Measurements from ENCODE around the gene TMED4. TPM values are rescaled to one million over a fixed set of nuclear protein-coding genes. Genes with fewer than 3 reads are reported as not detected.

Gene TMED4
- 169 and 208 TPM in 2 replicates for polyA plus RNA-seq (2014; cell fraction: cytosol; rRNA removed)
- 143 TPM in 2 replicates for polyA plus RNA-seq (2014; cell fraction: nucleus; rRNA removed)

DNA sequence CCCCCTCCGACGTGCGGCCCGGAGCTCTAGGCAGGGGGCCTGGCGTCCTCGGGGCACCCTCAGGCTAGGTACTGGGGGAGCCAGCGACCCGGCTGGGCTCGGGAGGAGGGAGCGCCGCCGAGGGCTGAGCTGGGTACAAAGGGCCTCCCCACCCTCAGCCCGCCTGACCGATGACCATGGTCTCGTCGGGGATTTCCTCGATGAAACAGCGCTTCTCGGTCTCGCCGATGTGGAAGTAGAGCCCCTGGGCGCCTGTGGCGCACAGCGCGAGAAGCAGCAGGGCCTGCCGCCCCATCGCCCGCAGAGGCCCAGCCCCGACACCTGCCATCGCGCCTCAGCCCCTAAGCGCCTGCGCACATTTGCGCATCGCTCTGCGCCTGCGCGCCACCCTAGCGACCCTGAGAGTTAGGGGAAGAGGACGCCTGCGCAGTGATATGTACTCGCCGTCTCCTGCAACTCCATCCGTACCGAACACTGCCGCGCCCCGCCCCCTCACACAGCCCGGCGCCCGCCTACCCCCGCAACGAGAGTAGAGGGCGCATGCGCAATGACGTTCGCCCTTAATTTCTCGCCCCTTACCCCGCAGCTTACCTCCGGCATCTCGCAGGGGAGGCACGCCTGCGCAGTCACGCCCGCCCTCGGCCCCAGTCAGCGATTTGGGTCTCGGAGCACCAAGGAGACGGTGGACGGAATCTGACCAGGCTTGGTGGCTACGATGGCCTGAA lies at the start of gene TMED4:
TMED4 (minus strand) TSS at position 353 of the 725 bp plus-strand sequence; CDS start at position 328, 25 bp downstream.
- peak; percentile 98 for DNase-seq (ENCODE audit: low spot score)

- DNase-seq (ENCODE audit: low spot score), result no peak
Measured at GRCh38 chr7:44631458-44632115, 49.6 kb upstream of the TMED4 start.

GRCh38 chr7:44630792-44631457 lies 48.9 kb upstream of the TMED4 start:
- DNase-seq (ENCODE audit: low spot score), result no peak

GRCh38 chr7:44629829-44630522 lies 47.9 kb upstream of the TMED4 start:
- no peak for DNase-seq (ENCODE audit: low spot score)

DNA sequence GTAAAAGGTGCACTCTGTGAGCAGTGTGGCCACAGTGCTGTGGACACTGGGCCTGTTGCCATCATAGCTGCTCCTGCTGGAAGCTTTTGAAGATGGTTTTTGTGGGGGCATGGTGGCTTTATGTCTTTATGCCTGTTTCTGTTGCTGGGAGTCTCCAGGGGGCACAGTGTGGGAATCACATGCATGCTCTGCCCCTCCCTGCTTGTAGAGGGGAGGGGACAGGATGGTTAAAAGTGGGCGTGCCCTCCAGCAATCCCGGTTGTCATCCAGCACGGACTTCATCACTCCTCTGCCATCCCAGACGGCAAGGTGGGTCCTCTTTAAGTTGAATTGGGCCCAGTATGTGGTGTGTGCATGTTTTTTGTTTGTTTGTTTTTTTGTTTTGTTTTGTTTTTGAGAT lies 44.6 kb upstream of the TMED4 start:
- DNase-seq (ENCODE audit: low spot score), result no peak

GRCh38 chr7:44625526-44626471 lies 43.8 kb upstream of the TMED4 start:
- DNase-seq (ENCODE audit: low spot score), result no peak

DNA sequence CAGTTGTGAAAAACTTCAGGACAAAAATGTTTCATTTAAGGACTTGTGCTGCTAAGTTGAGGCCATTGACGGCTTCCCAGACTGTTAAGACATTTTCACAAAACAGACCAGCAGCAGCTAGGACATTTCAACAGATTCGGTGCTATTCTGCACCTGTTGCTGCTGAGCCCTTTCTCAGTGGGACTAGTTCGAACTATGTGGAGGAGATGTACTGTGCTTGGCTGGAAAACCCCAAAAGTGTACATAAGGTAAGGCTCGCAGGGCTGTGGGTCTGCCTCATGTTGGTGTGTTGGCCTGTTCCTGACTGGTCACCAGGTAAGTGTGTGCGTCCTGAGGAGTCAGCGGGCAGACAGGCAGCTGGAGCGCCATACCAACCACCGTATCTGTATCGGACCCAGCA lies 42.3 kb upstream of the TMED4 start:
- DNase-seq (ENCODE audit: low spot score), result no peak

DNA sequence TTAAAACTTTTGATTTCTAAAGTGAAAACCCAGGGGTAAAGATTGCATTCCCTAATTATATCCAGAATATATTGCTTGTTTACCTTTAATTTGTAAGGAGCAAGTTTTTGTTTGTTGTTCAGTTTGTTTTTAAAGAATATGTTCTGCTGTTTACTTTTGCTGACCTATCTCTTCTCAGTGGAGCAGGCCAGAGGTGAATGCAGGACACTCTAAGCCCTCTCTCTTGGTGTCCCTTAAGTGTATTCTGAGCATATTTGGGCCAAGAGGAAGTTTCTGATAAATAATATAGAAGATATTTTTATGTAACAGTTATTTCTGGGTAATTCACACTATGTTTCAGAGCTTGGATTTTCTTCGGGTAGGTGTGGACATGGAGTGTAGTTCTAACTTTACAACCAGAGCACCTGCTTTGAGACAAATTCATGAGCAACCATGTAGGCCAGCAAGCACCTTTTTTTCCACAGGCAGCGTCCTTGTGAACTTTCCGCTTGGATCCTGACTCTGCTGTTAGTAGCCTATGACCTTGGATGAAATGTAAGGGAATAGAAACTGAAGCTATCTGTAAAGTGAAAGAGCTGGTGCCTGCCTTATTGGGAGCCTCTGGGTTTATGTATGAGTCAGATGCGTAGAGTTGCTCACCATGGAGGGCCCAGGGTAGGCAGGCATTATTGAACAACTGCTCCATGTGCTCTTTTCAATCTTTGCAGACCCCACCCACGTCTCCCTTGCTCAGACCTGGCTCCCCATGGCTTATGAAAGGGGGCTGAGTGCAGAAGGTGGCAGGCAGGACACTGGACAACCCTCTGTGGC lies 40.5 kb upstream of the TMED4 start:
- DNase-seq (ENCODE audit: low spot score), result no peak

GRCh38 chr7:44621750-44622103 lies 39.7 kb upstream of the TMED4 start:
- DNase-seq (ENCODE audit: low spot score), result no peak

DNA sequence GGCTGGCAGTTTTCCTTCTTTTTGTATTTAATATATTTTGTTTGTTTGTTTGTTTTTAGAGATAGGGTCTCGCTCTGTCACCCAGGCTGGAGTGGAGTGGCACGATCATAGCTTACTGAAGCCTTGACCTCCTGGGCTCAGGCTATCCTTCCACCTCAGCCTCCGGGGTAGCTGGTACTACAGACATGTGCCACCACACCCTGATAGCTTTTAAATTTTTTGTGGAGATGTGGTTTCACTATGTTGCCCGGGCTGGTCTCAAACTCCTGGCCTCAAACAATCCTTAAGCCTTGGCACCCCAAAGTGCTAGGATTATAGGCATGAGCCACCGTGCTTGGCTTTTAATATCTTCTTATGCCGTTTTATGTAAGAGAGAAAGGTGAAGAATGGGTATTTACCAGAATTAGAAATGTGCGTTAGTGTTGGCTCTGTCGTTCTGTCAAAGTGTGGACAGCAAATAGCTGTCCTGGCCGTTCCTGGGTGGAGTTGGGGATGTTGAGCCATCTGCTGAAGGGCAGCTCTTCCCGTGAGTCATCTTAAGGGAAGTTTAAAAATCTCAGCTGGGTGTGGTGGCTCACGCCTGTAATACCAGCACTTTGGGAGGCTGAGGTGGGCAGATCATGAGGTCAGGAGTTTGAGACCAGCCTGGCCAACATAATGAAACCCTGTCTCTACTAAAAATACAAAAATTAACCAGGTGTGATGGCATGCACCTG lies 39.2 kb upstream of the TMED4 start:
- DNase-seq (ENCODE audit: low spot score), result no peak

DNA sequence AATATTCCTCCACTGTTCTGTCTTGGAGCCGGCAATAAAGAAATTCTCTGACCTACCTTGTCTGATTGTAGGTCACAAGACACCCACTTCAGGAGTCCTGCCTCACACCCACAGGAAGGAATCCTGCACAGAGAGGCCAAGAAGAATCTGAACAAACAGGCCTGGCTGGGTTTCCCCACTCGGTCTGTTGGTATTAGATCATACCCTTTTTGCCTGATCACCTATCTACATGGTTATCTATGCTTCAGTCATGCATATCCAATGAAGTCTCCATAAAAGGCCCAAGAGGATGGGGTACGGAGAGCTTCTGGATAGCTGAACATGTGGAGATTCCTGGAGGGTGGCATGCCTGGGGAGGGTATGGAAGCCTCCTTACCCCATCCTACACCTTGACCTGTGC lies 36.7 kb upstream of the TMED4 start:
- DNase-seq (ENCODE audit: low spot score), result no peak

DNA sequence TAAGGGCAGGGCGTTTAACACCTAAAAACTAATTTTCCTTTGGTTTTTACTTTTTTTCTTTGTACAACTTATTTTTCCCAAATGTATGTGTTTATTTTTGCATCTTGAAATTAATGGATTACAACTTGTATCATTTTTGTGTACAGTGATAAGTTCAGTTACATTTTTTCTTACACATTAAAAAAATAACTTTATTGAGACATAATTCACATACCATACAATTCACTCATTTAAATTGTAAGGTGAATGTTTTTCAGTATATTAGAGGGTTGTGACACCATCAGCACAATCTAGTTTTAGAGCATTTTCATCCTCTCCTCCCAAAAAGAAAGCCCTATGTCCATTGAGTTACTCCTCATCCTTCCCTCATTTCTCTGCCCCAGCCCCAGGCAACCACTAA lies 36.0 kb upstream of the TMED4 start:
- DNase-seq (ENCODE audit: low spot score), result no peak

DNA sequence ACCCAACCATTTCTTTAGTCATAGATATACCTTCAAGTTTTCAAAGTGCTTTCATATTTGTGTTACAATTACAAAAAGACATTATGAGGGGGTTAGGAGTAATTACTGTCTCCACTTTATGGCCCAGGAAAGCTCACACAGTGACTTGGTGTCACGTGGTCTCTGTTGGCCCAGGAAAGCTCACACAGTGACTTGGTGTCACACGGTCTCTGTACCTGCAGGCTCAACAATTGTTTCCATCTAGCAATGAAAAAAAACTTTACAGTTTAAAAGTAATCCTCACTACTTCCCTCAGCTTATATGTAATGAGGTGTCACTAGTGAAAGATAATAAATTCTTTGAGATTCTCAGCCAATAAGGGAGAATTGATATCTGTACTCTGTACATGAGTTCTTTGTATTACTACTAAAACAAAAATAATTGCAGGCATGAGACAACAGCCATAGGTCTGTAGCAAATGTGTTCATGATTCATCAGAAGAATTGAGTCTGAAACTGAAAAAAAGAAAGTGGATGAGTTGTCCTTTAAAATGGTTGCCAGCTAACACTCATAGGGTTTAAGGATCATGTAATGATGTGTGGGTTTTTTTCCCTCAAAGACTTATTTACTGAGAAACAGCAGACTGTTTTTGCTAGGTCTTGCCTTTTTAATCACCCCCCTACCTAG lies 35.3 kb upstream of the TMED4 start:
- no peak for DNase-seq (ENCODE audit: low spot score)

DNA sequence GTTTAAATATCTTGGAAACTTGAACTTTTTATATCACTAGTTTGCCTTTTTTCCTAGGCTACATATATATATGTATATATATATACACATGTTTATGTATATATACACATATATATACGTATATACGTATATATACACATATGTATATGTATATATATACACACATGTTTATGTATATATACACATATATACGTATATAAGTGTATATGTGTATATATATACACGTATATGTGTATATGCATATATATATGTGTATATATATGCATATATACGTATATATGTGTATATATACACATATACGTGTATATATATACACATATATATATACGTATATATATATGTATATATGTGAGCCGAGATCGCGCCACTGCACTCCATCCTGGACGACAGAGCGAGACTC lies 34.5 kb upstream of the TMED4 start:
- no peak for DNase-seq (ENCODE audit: low spot score)

DNA sequence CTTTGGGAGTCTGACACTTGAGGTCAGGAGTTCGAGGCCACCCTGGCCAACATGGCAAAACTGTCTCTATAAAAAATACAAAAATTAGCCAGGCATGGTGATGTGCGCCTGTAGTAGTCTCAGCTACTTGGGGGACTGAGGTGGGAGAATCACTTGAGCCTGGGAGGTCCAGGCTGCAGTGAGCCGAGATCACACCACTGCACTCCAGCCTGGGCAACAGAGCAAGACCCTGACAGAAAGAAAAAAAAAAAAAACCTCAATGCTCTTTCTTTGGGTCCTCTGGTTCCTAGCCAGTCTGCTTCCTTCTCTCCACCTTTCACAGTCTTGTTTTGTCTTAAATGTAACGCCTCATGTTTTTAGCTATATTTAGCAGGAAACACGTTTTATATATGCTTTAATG lies 33.8 kb upstream of the TMED4 start:
- DNase-seq (ENCODE audit: low spot score), result no peak

GRCh38 chr7:44615149-44615611 lies 33.1 kb upstream of the TMED4 start:
- DNase-seq (ENCODE audit: low spot score), result no peak

GRCh38 chr7:44609829-44610228 lies 27.8 kb upstream of the TMED4 start:
- no peak for DNase-seq (ENCODE audit: low spot score)

- DNase-seq (ENCODE audit: low spot score), result no peak
Measured at GRCh38 chr7:44608916-44609648, 27.1 kb upstream of the TMED4 start.

Measured in SK-N-DZ (cell line).